AG09309 (cell line): Measurements from ENCODE around the gene FDCSP.
"Not testable (repeated sequence)": the region's sequence is repeated elsewhere in the genome, so short reads cannot be mapped to it uniquely, and the experiment has no call there.

ENCODE experiments used
- DNase-seq: peaks from one replicate; pipeline ENCODE4 v3.0.0-alpha.2; 2010; ENCODE audit warnings: low read depth
- H3K4me3 ChIP-seq: 2 replicates; pipeline ENCODE4 v1.5.1; 2011; ENCODE audit warnings: mild to moderate bottlenecking, low read depth, low read length, moderate library complexity; ENCODE audit not compliant: control insufficient read depth
- CTCF ChIP-seq: IDR thresholded peaks from 2 replicates; pipeline ENCODE4 v1.5.1; 2011; ENCODE audit warnings: mild to moderate bottlenecking, low read depth, low read length, inconsistent platforms; ENCODE audit not compliant: insufficient read depth, control insufficient read depth; ENCODE audit errors: missing control alignments

Gene FDCSP

GRCh38 chr4:70239131-70239883 is 13.4 kb downstream of the FDCSP start:
- no peak for TF ChIP-seq CTCF
- H3K4me3 ChIP-seq: no peak overlapping the region
- DNase-seq: no peak

GRCh38 chr4:70239884-70240591 is 14.1 kb downstream of the FDCSP start:
- TF ChIP-seq CTCF: no peak
- DNase-seq: no peak
- H3K4me3 ChIP-seq: no peak overlapping the region

GRCh38 chr4:70242297-70242696 is 16.4 kb downstream of the FDCSP start, which contains the start of gene CSN3:
TSS of gene CSN3 (plus strand) at chr4:70242597. CDS start at chr4:70244820, 2,223 bp downstream.
- H3K4me3 ChIP-seq, DNase-seq: not testable (repeated sequence)

- H3K4me3 ChIP-seq: no peak overlapping the region
- TF ChIP-seq CTCF: no peak
- DNase-seq: no peak
Observed at GRCh38 chr4:70243091-70243490, 17.2 kb downstream of the FDCSP start.

- TF ChIP-seq CTCF: no peak
- DNase-seq: no peak
- H3K4me3 ChIP-seq: no peak overlapping the region
Observed at GRCh38 chr4:70251250-70251944, 25.5 kb downstream of the FDCSP start.

- no peak overlapping the region for H3K4me3 ChIP-seq
Observed at GRCh38 chr4:70251945-70252277, 26.0 kb downstream of the FDCSP start.

More at GRCh38 chr4:70251945-70252277, 26.0 kb downstream of the FDCSP start:
- no peak for DNase-seq
- TF ChIP-seq CTCF: no peak
